H1 (cell line): Measurements from ENCODE around the gene NSUN2. TPM values are rescaled to one million over a fixed set of nuclear protein-coding genes. Genes with fewer than 3 reads are reported as not detected.

Source experiments
- CTCF ChIA-PET: fragments of 300-600 bp; sonication (Branson Sonifier 250); formaldehyde crosslinking; loops from one replicate; lab custom pipeline; 2021; ENCODE audit not compliant: partially characterized antibody; lab: Charles Lee
- POLR2A ChIA-PET: fragments of 300-600 bp; sonication (Branson Sonifier 250); formaldehyde crosslinking; loops from one replicate; lab custom pipeline; 2021; ENCODE audit warnings: inconsistent platforms; ENCODE audit not compliant: partially characterized antibody; lab: Charles Lee
- DNase-seq, 2 experiments: peaks; one replicate each; pipeline versions ENCODE4 v3.0.0 to v3.0.0-alpha.2; 2010 to 2022; ENCODE audit warnings: low spot score in 2 of 2, low read depth in 1 of 2, mixed read lengths in 1 of 2
- FAIRE-seq: peaks from 2 replicates; lab custom pipeline; 2011; peaks lifted over from hg19 to GRCh38; lab: Jason Lieb, UNC
- H2AFZ ChIP-seq: 2 replicates; pipeline ENCODE4 v1.8.1; 2012; ENCODE audit warnings: low read length, inconsistent platforms
- H2AK5ac ChIP-seq: 2 replicates; pipeline ENCODE4 v1.6.1; 2013; ENCODE audit warnings: low read depth, low read length
- H2BK120ac ChIP-seq: replicated peaks from 2 replicates; pipeline ENCODE3; 2013; ENCODE audit warnings: low read depth, low read length, inconsistent platforms
- H2BK12ac ChIP-seq: 2 replicates; pipeline ENCODE4 v1.6.1; 2013; ENCODE audit warnings: low read depth, low read length
- H2BK15ac ChIP-seq: 2 replicates; pipeline ENCODE4 v1.6.1; 2013; ENCODE audit warnings: low read length
- H2BK20ac ChIP-seq: 2 replicates; pipeline ENCODE4 v1.6.1; 2013; ENCODE audit warnings: low read length
- H2BK5ac ChIP-seq: 2 replicates; pipeline ENCODE4 v1.6.1; 2013; ENCODE audit warnings: low read depth, low read length
- H3K14ac ChIP-seq: 2 replicates; pipeline ENCODE4 v1.6.1; 2013; ENCODE audit warnings: inconsistent platforms; ENCODE audit not compliant: insufficient read length
- H3K18ac ChIP-seq: 2 replicates; pipeline ENCODE4 v1.6.1; 2013; ENCODE audit warnings: low read length; ENCODE audit errors: extremely low read depth
- H3K23ac ChIP-seq: 2 replicates; pipeline ENCODE4 v1.6.1; 2013; ENCODE audit warnings: inconsistent platforms; ENCODE audit not compliant: insufficient read length
- H3K23me2 ChIP-seq: 2 replicates; pipeline ENCODE4 v1.6.1; 2013; ENCODE audit warnings: low read depth, low read length
- H3K27ac ChIP-seq: 2 replicates; pipeline ENCODE4 v1.6.1; 2011; ENCODE audit warnings: low read depth, low read length, inconsistent platforms
- H3K27me3 ChIP-seq, 4 experiments: replicated peaks in 1 of 4; 1 replicate in 1 of 4; 2 replicates in 3 of 4; pipeline versions ENCODE4 v1.6.1 to v1.8.1; 2011 to 2013; ENCODE audit warnings: low read length in 3 of 4, mild to moderate bottlenecking in 3 of 4, inconsistent platforms in 2 of 4, mixed read lengths in 2 of 4, moderate library complexity in 1 of 4; ENCODE audit not compliant: control insufficient read depth in 3 of 4, insufficient read depth in 3 of 4; ENCODE audit errors: extremely low read depth in 1 of 4
- H3K36me3 ChIP-seq, 4 experiments: 2 replicates each; pipeline versions ENCODE4 v1.6.1 to v1.8.1; 2011 to 2013; ENCODE audit warnings: mild to moderate bottlenecking in 4 of 4, low read length in 3 of 4, moderate library complexity in 2 of 4, control low read depth in 1 of 4, inconsistent platforms in 1 of 4; ENCODE audit not compliant: insufficient read depth in 4 of 4, control insufficient read depth in 2 of 4
- H3K4ac ChIP-seq: replicated peaks from 2 replicates; pipeline ENCODE3; 2013; ENCODE audit warnings: low read length, low read depth, mixed read lengths, inconsistent platforms; ENCODE audit not compliant: insufficient read length
- H3K4me1 ChIP-seq, 4 experiments: replicated peaks in 1 of 4; 1 replicate in 1 of 4; 2 replicates in 3 of 4; pipeline versions ENCODE4 v1.6.1 to v1.8.1; 2011 to 2013; ENCODE audit warnings: low read length in 3 of 4, inconsistent platforms in 2 of 4, mixed read lengths in 1 of 4; ENCODE audit not compliant: insufficient read depth in 4 of 4, control insufficient read depth in 3 of 4
- H3K4me2 ChIP-seq, 2 experiments: 2 replicates each; pipeline versions ENCODE4 v1.6.1 to v1.8.1; 2011 to 2013; ENCODE audit warnings: low read depth in 2 of 2, low read length in 2 of 2, control low read depth in 1 of 2, inconsistent platforms in 1 of 2, mild to moderate bottlenecking in 1 of 2; ENCODE audit not compliant: insufficient read depth in 1 of 2
- H3K4me3 ChIP-seq, 4 experiments: fragments of 200-600, 300-600 bp in 1 of 4; sonication (generic), shearing (Covaris generic), sonication (Bioruptor Twin) in 1 of 4; 2 replicates each; pipeline versions ENCODE4 v1.5.1 to v1.8.1; 2011 to 2016; ENCODE audit warnings: low read length in 4 of 4, low read depth in 3 of 4, control low read depth in 2 of 4, inconsistent platforms in 2 of 4, mild to moderate bottlenecking in 2 of 4, mixed read lengths in 1 of 4, moderate library complexity in 1 of 4; ENCODE audit not compliant: insufficient read depth in 2 of 4; ENCODE audit errors: extremely low read depth in 1 of 4
- H3K56ac ChIP-seq: replicated peaks from 2 replicates; pipeline ENCODE3; 2013; ENCODE audit warnings: low read depth, mild to moderate bottlenecking, mixed read lengths, low read length, inconsistent platforms; ENCODE audit not compliant: insufficient read length
- H3K79me1 ChIP-seq: 2 replicates; pipeline ENCODE4 v1.6.1; 2013; ENCODE audit warnings: low read depth, low read length, control low read depth
- H3K79me2 ChIP-seq, 2 experiments: 2 replicates each; pipeline versions ENCODE4 v1.6.1 to v1.8.1; 2012 to 2013; ENCODE audit warnings: low read length in 2 of 2, mild to moderate bottlenecking in 2 of 2, inconsistent platforms in 1 of 2; ENCODE audit not compliant: insufficient read depth in 2 of 2, control insufficient read depth in 1 of 2
- H3K9ac ChIP-seq, 4 experiments: replicated peaks in 1 of 4; 1 replicate in 1 of 4; 2 replicates in 3 of 4; pipeline versions ENCODE4 v1.6.1 to v1.8.1; 2011 to 2013; ENCODE audit warnings: low read depth in 3 of 4, low read length in 3 of 4, control low read depth in 2 of 4, mild to moderate bottlenecking in 2 of 4, moderate library complexity in 2 of 4, inconsistent platforms in 1 of 4; ENCODE audit errors: extremely low read depth in 1 of 4
- H3K9me3 ChIP-seq, 2 experiments: 2 replicates each; pipeline versions ENCODE4 v1.6.1 to v1.8.1; 2012 to 2013; ENCODE audit warnings: mild to moderate bottlenecking in 2 of 2, moderate library complexity in 2 of 2, control low read depth in 1 of 2, inconsistent platforms in 1 of 2, low read depth in 1 of 2, low read length in 1 of 2, mixed read lengths in 1 of 2; ENCODE audit not compliant: insufficient read depth in 2 of 2
- H4K20me1 ChIP-seq, 2 experiments: replicated peaks in 1 of 2; 2 replicates each; pipeline versions ENCODE3 to v1.8.1; 2011 to 2013; ENCODE audit warnings: inconsistent platforms in 2 of 2, low read length in 2 of 2, mild to moderate bottlenecking in 1 of 2; ENCODE audit not compliant: insufficient read depth in 2 of 2, control insufficient read depth in 1 of 2
- H4K5ac ChIP-seq: 2 replicates; pipeline ENCODE4 v1.6.1; 2013; ENCODE audit warnings: low read length, low read depth, mixed read lengths, inconsistent platforms; ENCODE audit not compliant: insufficient read length
- H4K8ac ChIP-seq: 2 replicates; pipeline ENCODE4 v1.8.0; 2013; ENCODE audit warnings: mild to moderate bottlenecking, moderate library complexity, low read length, inconsistent platforms; ENCODE audit not compliant: insufficient read depth; ENCODE audit errors: extremely low read depth
- H4K91ac ChIP-seq: replicated peaks from 2 replicates; pipeline ENCODE3; 2013; ENCODE audit warnings: low read length, mixed read lengths, inconsistent platforms; ENCODE audit not compliant: insufficient read length
- BCL11A ChIP-seq, 2 experiments: IDR thresholded peaks; one replicate each; pipeline ENCODE4 v1.6.1; 2011; ENCODE audit warnings: low read depth in 2 of 2, low read length in 2 of 2, mild to moderate bottlenecking in 2 of 2
- RXRA ChIP-seq: IDR thresholded peaks from 2 replicates; pipeline ENCODE4 v1.6.1; 2011; ENCODE audit warnings: low read depth, mild to moderate bottlenecking, low read length, moderate library complexity; ENCODE audit not compliant: insufficient read depth
- SAP30 ChIP-seq: fragments of 300-600 bp; sonication (generic); IDR thresholded peaks from 2 replicates; pipeline ENCODE4 v1.7.1; 2012; ENCODE audit warnings: low read length, moderate library complexity, mild to moderate bottlenecking, inconsistent platforms; ENCODE audit not compliant: insufficient read depth, insufficient replicate concordance
- SP1 ChIP-seq: IDR thresholded peaks from 2 replicates; pipeline ENCODE4 v1.6.1; 2011; ENCODE audit warnings: low read depth, low read length
- SRF ChIP-seq: IDR thresholded peaks from 2 replicates; pipeline ENCODE4 v1.6.1; 2011; ENCODE audit warnings: mild to moderate bottlenecking, low read depth, low read length, moderate library complexity
- TAF1 ChIP-seq: IDR thresholded peaks from 2 replicates; pipeline ENCODE4 v1.6.1; 2011; ENCODE audit warnings: mild to moderate bottlenecking, low read depth, low read length
- WGBS, 2 experiments: shearing (Covaris generic) in 1 of 2; methylation state at CpG; one replicate each; pipeline versions ENCODE4 v1.1.6 to v1.1.7; 2013 to 2015; ENCODE audit warnings: low lambda C conversion rate in 2 of 2, mixed read lengths in 2 of 2, inconsistent platforms in 1 of 2, low coverage in 1 of 2, missing lambda C conversion rate in 1 of 2; ENCODE audit not compliant: insufficient replicate concordance in 2 of 2, insufficient coverage in 1 of 2, insufficient read length in 1 of 2; ENCODE audit errors: extremely low coverage in 1 of 2, missing lambda C conversion rate in 1 of 2; 5-methylcytosine and 5-hydroxymethylcytosine counted together
- polyA plus RNA-seq, 7 experiments: library from polyadenylated mRNA; depleted of rRNA in 3 of 7; stranded (reverse) in 5 of 7; unstranded in 2 of 7; fragments of >200 nt in 5 of 7; fragments of 200-250 nt in 2 of 7; gene quantifications; 1 replicate in 5 of 7; 2 replicates in 1 of 7; 4 replicates in 1 of 7; pipeline versions ENCODE4 v1.2.1 to v1.2.3, GENCODE V29; 2011 to 2013; ENCODE audit warnings: missing spikeins in 2 of 7, mixed read lengths in 2 of 7
- total RNA-seq: library from RNA; stranded (reverse); fragmentation: NEBNext Ultra II Directional; extraction: Animal tissue kit (Norgen Biotek cat#: 25700); gene quantifications from 2 replicates; pipeline ENCODE4 v1.2.1, GENCODE V29; 2021

NSUN2 gene
- total and polyA plus RNA-seq, 2 of the 8 experiments (the other 6 are each of a cell fraction or from before 2014, with no cell fraction given): 47.3 to 94.7 TPM

GRCh38 chr5:6655432-6655831 lies 22.6 kb upstream of the NSUN2 start:
- Histone ChIP-seq H4K91ac (no peak overlapping the region), H3K4me1 (no peaks in the 10 kb centered on the region; a peak in 1 of 7 replicates), H3K79me1 (peaks cover 4% of the 10 kb centered on the region; the same call in 1 of the 2 replicates), H3K56ac (no peak overlapping the region), H2BK5ac (no peak overlapping the region), H3K23me2 (no peaks in the 10 kb centered on the region), H3K9ac (no peak overlapping the region), H3K23ac (no peak overlapping the region), H2BK20ac (no peak overlapping the region), H3K27ac (no peak overlapping the region), H2BK15ac (no peak overlapping the region), H3K4ac (no peak overlapping the region), H3K18ac (no peak overlapping the region), H4K8ac (no peak overlapping the region; the same call in 1 of the 2 replicates), H3K14ac (no peak overlapping the region), H2BK120ac (no peak overlapping the region), H3K79me2 (peaks cover 0 to 4% of the 10 kb centered on the region in 2 experiments; a peak in 2 of 4 replicates), H4K20me1 (peaks cover 3 to 4% of the 10 kb centered on the region in 2 experiments), H2AK5ac (no peak overlapping the region), H3K36me3 (peaks cover 0 to 27% (median 12%) of the 10 kb centered on the region in 4 experiments; a peak in 6 of 8 replicates), H2AFZ (no peak overlapping the region), H3K27me3 (no peaks in the 10 kb centered on the region), H3K4me2 (no peak overlapping the region), H3K4me3 (no peak overlapping the region), H3K9me3 (no peaks in the 10 kb centered on the region; a peak in 1 of 4 replicates), H2BK12ac (no peak overlapping the region), H4K5ac (no peak overlapping the region)
- TF ChIP-seq SAP30 (no peak), RXRA (no peak), SRF (no peak), SP1 (no peak), BCL11A (IDR thresholded peaks at IDR 0.05; ENCODE audit: low read depth in 2 of 2, low read length in 2 of 2) (no peak), TAF1 (no peak)
- ChIA-PET POLR2A (no interaction called here), CTCF (no interaction called here)
- FAIRE-seq: no peak
- 88% methylated on average over 8 of the region's 8 CpGs; no CpG with 5 or more reads in 1 of the 2 experiments for WGBS, 2 experiments
- DNase-seq: no peak
